ENCODE results near the gene TRPM3.

The TRPM3 gene

GRCh38 chr9:70830618-70831017, 290.8 kb downstream of the TRPM3 start:
- DNase-seq = no peak

- no peak for DNase-seq
Observed at GRCh38 chr9:70829591-70830265, 291.7 kb downstream of the TRPM3 start.

GRCh38 chr9:70826562-70826961, 294.9 kb downstream of the TRPM3 start:
- DNase-seq = no peak

DNA sequence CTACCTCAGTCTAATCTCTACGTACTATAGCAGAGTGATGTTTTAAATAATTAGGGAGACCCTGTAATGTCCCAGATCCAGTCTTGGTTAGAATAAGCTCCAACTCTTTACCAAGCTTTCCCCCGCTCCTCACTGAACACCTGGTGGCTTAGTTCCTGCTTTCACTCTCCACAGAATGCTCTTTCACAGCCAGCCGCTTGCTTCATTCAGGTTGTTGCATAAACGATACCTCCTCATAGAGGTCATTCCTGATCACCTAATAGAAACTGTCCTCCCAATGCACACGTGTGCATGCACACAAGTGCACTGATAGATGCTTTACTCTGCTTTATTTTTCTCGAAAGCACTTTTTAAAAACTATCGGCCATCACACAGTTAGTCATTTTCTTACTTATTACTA, 298.1 kb downstream of the TRPM3 start:
- no peak for DNase-seq

GRCh38 chr9:70817311-70817710, 304.1 kb downstream of the TRPM3 start:
- DNase-seq = no peak

DNA sequence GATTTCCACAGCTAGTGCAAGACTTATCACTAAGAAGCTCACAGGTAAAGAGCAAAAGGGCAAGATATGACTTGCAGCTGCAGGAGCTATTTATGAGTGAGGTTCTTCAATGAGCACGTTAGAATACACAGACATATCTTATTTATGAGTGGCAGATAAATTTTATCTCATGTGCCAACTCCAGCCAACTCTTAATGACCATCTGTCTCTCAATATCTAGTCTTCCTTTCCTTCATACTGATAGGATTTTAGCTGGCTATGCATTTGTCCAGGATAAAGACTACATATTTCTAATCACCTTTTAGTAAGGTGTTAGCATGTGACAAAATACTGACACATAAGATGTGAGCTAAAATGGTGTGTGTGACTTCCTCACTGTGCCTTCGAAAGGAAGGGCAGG, 304.5 kb downstream of the TRPM3 start:
- DNase-seq = no peak

DNA sequence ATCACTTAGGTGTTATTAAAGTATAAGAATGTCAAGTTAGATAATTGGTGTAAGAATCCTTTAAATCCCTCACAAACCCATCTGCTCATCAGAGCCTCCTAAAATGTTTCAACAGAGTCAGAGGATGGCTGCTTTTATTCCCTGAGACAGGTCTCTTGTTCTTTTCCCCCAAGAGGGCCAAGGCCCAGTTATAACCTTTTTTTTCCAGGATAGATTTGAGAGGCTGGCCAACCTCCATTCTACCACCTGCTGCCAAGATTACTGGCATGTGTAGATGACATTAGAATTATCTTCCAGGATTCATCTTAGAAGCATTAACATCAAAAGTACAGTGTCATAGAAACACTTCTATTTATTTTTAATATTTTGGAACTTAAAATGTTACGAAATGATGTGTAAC, 305.1 kb downstream of the TRPM3 start:
- no peak for DNase-seq

DNA sequence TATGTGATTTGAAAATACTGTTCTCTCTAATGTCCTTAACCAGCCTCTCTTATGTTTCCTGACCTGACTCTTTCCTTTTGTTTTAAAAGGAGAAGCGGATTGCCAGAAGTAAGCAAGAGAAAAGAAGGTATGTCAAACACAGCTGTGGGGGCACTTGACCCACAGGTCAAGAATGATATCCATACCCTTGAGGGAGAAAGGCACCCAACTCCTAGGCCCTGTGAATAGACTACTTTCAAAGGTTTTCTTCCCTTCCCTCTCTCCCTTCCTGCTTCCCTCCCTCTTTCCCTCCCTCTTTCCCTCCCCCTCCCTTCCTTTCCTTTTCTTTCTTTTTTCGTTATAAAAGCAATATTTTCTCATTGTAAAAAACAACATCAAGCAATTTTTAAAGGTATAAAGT, 306.8 kb downstream of the TRPM3 start:
- no peak for DNase-seq

DNA sequence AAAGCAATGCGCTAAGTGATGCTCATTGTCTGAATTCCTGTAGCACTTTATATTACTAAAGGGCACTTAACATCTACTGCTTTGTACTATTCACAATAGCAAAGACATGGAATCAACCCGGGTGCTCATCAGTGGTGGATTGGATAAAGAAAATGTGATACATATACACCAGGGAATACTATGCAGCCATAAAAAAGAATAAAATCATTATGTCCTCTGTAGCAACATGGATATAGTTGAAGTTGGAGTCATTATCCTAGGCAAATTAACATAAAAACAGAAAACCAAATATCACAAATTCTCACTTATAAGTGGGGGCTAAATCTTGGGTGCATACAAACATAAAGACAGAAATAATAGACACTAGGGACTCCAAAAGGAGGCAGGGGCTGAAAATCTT, 308.3 kb downstream of the TRPM3 start:
- no peak for DNase-seq

GRCh38 chr9:70811638-70812037, 309.8 kb downstream of the TRPM3 start:
- no peak for DNase-seq

GRCh38 chr9:70806875-70807274, 314.5 kb downstream of the TRPM3 start:
- no peak for DNase-seq

GRCh38 chr9:70805949-70806348, 315.5 kb downstream of the TRPM3 start:
- peak in 27 of 56 donors; percentile 2 to 63 (median 23) for DNase-seq

DNA sequence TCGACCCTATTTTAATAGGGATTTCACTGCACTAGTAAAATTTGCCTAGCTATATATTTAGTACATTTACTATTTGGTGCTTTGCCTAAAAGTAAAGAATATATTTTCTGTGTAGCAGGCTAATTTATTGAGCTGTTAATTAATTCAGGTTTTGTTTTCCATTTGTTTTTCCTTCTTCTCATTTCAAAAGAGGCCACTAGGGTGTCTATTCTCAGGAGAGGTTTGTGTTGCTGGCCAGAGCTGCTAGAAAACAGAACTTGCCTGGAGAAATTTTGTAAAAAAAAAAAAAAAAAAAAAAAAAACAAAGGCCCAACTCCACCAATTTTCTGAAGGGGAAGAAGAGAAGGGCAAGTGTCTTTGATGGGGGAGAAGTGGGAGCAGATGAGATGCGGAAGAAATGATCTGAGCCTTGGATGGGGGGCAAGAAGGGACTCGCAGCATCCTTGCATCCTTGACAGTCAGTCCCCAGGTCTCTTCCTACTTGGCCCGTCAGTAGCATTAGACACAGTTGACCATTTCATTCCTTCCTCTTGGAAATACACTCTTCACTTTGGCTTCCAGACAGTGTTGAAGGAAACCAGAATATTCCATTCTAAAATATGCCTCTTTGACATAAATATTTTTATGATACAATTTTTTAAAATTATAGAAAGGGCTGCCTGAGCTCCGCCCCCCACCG, 318.5 kb downstream of the TRPM3 start:
- no peak for DNase-seq

- no peak for DNase-seq
Observed at GRCh38 chr9:70802206-70802605, 319.2 kb downstream of the TRPM3 start.

- no peak for DNase-seq
Observed at GRCh38 chr9:70801181-70801829, 320.1 kb downstream of the TRPM3 start.

DNA sequence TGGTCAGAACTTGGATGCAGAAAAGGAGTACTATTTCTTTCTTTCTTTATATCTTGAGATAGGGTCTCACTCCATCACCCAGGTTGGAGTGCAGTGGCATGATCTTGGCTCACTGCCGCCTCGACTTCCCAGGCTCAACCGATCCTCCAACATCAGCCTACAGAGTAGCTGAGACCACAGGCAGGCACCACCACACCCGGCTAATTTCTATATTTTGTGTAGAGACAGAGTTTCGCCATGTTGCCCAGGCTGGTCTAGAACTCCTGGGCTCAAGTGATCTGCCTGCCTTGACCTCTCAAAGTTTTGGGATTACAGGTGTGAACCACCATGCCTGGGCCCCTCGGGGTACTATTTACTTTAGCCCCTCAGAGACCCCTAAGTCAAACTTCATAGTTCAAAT, 323.4 kb downstream of the TRPM3 start:
- no peak for DNase-seq

DNA sequence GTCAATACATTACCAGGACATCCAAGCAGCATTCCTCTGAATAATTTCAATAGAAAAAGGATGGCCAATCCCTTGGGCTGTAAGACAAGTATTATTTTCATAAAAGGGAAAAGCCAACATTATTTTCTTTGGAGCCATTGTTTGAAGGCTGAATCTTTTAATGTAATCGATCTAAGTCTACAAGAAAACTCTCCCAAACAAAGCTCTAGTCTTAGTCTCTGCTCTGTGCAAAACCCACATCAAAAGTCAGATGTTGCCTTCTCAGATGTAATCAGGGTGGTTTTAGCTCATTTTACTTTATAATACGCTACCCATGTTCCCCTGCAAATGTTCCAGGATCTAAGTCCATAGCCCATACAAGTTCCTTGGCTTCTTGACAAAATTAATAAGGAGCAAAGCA, 325.6 kb downstream of the TRPM3 start:
- DNase-seq = no peak

GRCh38 chr9:70792796-70793195, 328.6 kb downstream of the TRPM3 start:
- no peak for DNase-seq

DNA sequence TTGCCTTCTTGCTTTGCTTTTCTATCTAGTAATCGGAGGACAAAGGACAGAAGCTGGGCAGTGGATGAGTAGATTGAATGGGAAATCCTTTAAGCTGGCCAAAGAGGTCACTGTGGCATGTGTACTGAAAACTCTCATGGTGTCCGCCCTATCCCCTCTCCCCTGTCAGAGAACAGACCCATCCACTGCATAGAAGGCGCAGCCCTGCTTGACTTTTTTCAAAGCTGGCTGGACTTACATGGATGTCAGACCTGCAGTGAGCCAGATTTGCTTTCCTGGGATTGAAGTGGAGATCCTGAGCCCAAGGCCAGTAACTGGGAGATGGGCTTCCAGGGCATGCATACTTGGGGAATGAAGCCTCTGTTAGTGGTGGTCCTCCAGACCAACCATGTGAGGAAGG, 329.5 kb downstream of the TRPM3 start:
- no peak for DNase-seq

DNA sequence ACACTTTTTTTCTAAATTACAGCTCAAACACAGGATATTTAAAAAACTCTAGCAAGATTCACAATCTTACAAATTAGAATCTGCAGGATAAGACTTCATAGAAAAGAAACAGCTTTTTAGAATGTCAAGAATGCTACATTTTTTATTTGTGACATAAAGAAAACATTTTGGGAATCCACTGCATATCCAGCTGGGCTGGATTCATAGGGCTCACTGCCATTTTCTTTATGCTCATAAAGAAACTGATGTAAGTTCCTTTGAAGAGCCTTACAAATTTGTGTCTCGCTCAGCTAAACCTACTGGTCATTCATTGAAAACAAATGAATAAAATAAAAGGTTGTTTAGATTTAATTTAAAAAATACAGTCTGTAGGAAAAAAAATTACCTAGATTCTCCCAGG, 332.3 kb downstream of the TRPM3 start:
- DNase-seq = no peak

GRCh38 chr9:70784456-70784855, 337.0 kb downstream of the TRPM3 start:
- no peak for DNase-seq

- no peak for DNase-seq
Observed at GRCh38 chr9:70778568-70778967, 342.9 kb downstream of the TRPM3 start.

GRCh38 chr9:70773579-70773978, 347.8 kb downstream of the TRPM3 start:
- DNase-seq = no peak

Data from nucleus accumbens (tissue), 56 donors.